ENCODE results near the gene ZKSCAN5. TPM values are rescaled to one million over a fixed set of nuclear protein-coding genes. Genes with fewer than 3 reads are reported as not detected.
"Not testable (repeated sequence)": the region's sequence is repeated elsewhere in the genome, so short reads cannot be mapped to it uniquely, and the experiment has no call there.

ZKSCAN5 gene
- total RNA-seq, 1 donor from 2014 or later = 12.1 TPM

- no peak for DNase-seq (ENCODE audit: extremely low spot score, unreplicated experiment)
- Mint-ChIP-seq H3K4me3 (ENCODE audit: unreplicated experiment) (no peak overlapping the region), H3K27me3 (ENCODE audit: unreplicated experiment) (no peaks in the 10 kb centered on the region), H3K4me1 (ENCODE audit: unreplicated experiment) (no peaks in the 10 kb centered on the region), H3K27ac (ENCODE audit: unreplicated experiment) (no peak overlapping the region), H3K9me3 (ENCODE audit: unreplicated experiment) (peaks cover 28% of the 10 kb centered on the region), H3K36me3 (ENCODE audit: unreplicated experiment) (peaks cover 30% of the 10 kb centered on the region)
- no peak for TF ChIP-seq CTCF (IDR thresholded peaks at IDR 0.05)
These were observed 38.7 kb downstream of the ZKSCAN5 start for GRCh38 chr7:99543081-99543671.

GRCh38 chr7:99543916-99544315 lies 39.5 kb downstream of the ZKSCAN5 start:
- TF ChIP-seq CTCF (IDR thresholded peaks at IDR 0.05) = no peak
- Mint-ChIP-seq H3K4me1 (ENCODE audit: unreplicated experiment) (no peaks in the 10 kb centered on the region), H3K27ac (ENCODE audit: unreplicated experiment) (no peak overlapping the region), H3K27me3 (ENCODE audit: unreplicated experiment) (no peaks in the 10 kb centered on the region), H3K4me3 (ENCODE audit: unreplicated experiment) (no peak overlapping the region), H3K9me3 (ENCODE audit: unreplicated experiment) (peaks cover 25% of the 10 kb centered on the region), H3K36me3 (ENCODE audit: unreplicated experiment) (peaks cover 34% of the 10 kb centered on the region)
- DNase-seq (ENCODE audit: extremely low spot score, unreplicated experiment) = no peak

GRCh38 chr7:99545308-99545707 lies 40.8 kb downstream of the ZKSCAN5 start:
- not testable (repeated sequence) for H3K4me3 Mint-ChIP-seq (ENCODE audit: unreplicated experiment)
- Mint-ChIP-seq H3K9me3 (ENCODE audit: unreplicated experiment) (peaks cover 29% of the 10 kb centered on the region), H3K36me3 (ENCODE audit: unreplicated experiment) (peaks cover 38% of the 10 kb centered on the region)

GRCh38 chr7:99549545-99549944 lies 45.1 kb downstream of the ZKSCAN5 start:
- H3K27ac Mint-ChIP-seq (ENCODE audit: unreplicated experiment); DNase-seq (ENCODE audit: extremely low spot score, unreplicated experiment); H3K4me3 Mint-ChIP-seq (ENCODE audit: unreplicated experiment); H3K27me3 Mint-ChIP-seq (ENCODE audit: unreplicated experiment): not testable (repeated sequence)
- Mint-ChIP-seq H3K4me1 (ENCODE audit: unreplicated experiment) (peaks cover 18% of the 10 kb centered on the region), H3K9me3 (ENCODE audit: unreplicated experiment) (peaks cover 21% of the 10 kb centered on the region), H3K36me3 (ENCODE audit: unreplicated experiment) (peaks cover 22% of the 10 kb centered on the region)

More at GRCh38 chr7:99545308-99545707, 40.8 kb downstream of the ZKSCAN5 start:
- H3K4me1 Mint-ChIP-seq (ENCODE audit: unreplicated experiment); H3K27me3 Mint-ChIP-seq (ENCODE audit: unreplicated experiment); H3K27ac Mint-ChIP-seq (ENCODE audit: unreplicated experiment); DNase-seq (ENCODE audit: extremely low spot score, unreplicated experiment): not testable (repeated sequence)

- Mint-ChIP-seq H3K27me3 (ENCODE audit: unreplicated experiment) (no peaks in the 10 kb centered on the region), H3K27ac (ENCODE audit: unreplicated experiment) (peak overlapping the region; percentile 89), H3K9me3 (ENCODE audit: unreplicated experiment) (peaks cover 21% of the 10 kb centered on the region), H3K4me3 (ENCODE audit: unreplicated experiment) (peak overlapping the region; percentile 83), H3K36me3 (ENCODE audit: unreplicated experiment) (peaks cover 22% of the 10 kb centered on the region), H3K4me1 (ENCODE audit: unreplicated experiment) (peaks cover 18% of the 10 kb centered on the region)
- no peak for TF ChIP-seq CTCF (IDR thresholded peaks at IDR 0.05)
- DNase-seq (ENCODE audit: extremely low spot score, unreplicated experiment) = no peak
These were observed 46.9 kb downstream of the ZKSCAN5 start for GRCh38 chr7:99551334-99551733.

GRCh38 chr7:99551767-99552463 lies 47.5 kb downstream of the ZKSCAN5 start, which contains the start of gene FAM200A:
TSS of gene FAM200A (minus strand) at chr7:99552114. CDS start at chr7:99548407, 3,707 bp downstream.
- H3K27ac Mint-ChIP-seq (ENCODE audit: unreplicated experiment) = peak within 1 kb of the TSS; percentile 89
- peak within 1 kb of the TSS; percentile 83 for H3K4me3 Mint-ChIP-seq (ENCODE audit: unreplicated experiment)
- TF ChIP-seq CTCF (IDR thresholded peaks at IDR 0.05) = no peak
- peaks cover 20% of the 10 kb centered on the region for H3K36me3 Mint-ChIP-seq (ENCODE audit: unreplicated experiment)
- H3K9me3 Mint-ChIP-seq (ENCODE audit: unreplicated experiment) = peaks cover 16% of the 10 kb centered on the region
- peak; percentile 88 for DNase-seq (ENCODE audit: extremely low spot score, unreplicated experiment)
- no peaks in the 10 kb centered on the region for H3K27me3 Mint-ChIP-seq (ENCODE audit: unreplicated experiment)
- peaks cover 18% of the 10 kb centered on the region for H3K4me1 Mint-ChIP-seq (ENCODE audit: unreplicated experiment)

All from osteocyte (in vitro differentiated cells).